ENCODE results near the gene SSC5D.

The SSC5D gene

DNA sequence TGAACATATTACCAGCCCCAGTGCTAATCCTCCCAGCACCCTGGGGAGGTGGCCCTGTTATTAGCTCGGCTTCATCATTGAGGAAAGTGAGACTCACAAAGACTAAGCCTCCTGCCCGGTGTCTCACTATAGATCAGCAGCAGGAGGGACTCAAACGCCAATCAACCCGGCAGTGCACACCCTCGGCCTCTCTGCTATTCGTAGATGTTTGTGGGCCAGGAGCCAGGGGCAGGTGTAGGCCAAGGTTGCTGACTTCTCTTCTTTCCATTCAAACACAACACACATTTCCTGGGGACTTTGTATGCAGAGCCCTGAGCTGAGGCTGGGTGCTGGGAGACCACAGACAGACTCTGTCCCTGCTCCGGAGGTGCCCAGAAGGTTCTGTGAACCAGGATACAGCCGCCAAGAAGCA, 66.5 kb downstream of the SSC5D start:
- no peak for DNase-seq (ENCODE audit: low read depth in 2 of 2)

- DNase-seq (ENCODE audit: low read depth in 2 of 2): no peak
Measured at GRCh38 chr19:55559684-55560083, 71.4 kb downstream of the SSC5D start.

DNA sequence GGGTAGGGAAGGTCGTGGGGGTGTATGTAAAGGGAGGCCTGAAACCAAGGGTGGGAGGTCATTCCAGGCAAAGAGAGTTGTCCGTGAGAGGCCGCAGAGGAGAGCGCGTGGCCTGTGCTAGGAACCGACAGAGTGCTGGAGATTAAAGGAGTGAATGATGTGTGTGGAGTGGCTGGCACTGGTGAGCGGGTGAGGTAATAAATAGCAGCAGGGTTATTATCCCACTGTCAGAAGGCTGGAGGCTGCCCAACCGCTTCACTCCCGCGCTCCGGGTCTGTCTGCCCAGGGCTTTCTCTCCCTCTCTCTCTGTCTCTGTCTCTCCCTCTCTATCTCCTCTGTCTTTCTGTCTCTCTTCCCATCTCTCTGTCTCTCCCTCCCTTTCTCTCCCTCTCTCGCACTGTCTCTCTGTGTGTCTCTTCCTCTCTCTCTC, 75.0 kb downstream of the SSC5D start:
- no peak for DNase-seq (ENCODE audit: low read depth in 2 of 2)

DNA sequence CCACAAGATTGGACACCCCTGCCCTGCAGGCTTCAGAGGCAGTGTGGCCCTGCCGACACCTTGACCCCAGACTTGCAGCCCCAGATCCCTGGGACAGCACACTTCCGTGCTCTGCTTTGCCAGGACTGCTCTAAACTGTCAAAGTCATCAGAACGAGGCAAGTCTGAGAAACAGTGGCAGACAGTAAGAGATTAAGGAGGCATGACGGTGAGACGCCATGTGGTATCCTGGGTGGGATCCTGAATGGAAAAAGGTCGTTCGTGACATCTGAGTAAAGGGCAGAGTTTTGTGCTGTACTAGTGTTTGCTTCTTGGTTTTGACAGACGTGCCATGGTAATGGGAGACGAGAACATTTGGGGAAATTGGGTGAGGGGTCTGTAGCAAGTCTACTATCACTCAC, 78.6 kb downstream of the SSC5D start:
- no peak for DNase-seq (ENCODE audit: low read depth in 2 of 2)

GRCh38 chr19:55567708-55568328, 79.6 kb downstream of the SSC5D start:
- DNase-seq (ENCODE audit: low read depth in 2 of 2): no peak
